Psoas muscle (tissue), 8 donors: ENCODE measurements around the gene USP43. TPM values are rescaled to one million over a fixed set of nuclear protein-coding genes. Genes with fewer than 3 reads are reported as not detected.

Source experiments
- ATAC-seq, 4 donors: fragments of 200-7000 bp; cut with Tn5 transposase; one replicate each; pipeline ENCODE4 v1.9.1; 2020; ENCODE audit warnings: moderate library complexity in 3 of 4, mild to moderate bottlenecking in 2 of 4
- DNase-seq, 2 donors: peaks; one replicate each; pipeline ENCODE4 v3.0.0-alpha.2; 2020
- H3K27ac ChIP-seq: fragments of 200-600 bp; one replicate; pipeline ENCODE4 v1.8.0; 2022
- H3K27me3 ChIP-seq, 3 donors: fragments of 200-600 bp in 1 of 3; one replicate each; pipeline versions ENCODE4 v1.6.1 to v1.8.0; 2013 to 2022; ENCODE audit warnings: low read length in 2 of 3, mild to moderate bottlenecking in 2 of 3, moderate library complexity in 1 of 3; ENCODE audit not compliant: insufficient read depth in 3 of 3
- H3K36me3 ChIP-seq, 2 donors: fragments of 200-600 bp in 1 of 2; one replicate each; pipeline versions ENCODE4 v1.6.1 to v1.8.0; 2013 to 2022; ENCODE audit warnings: low read depth in 1 of 2, mild to moderate bottlenecking in 1 of 2, moderate library complexity in 1 of 2; ENCODE audit not compliant: insufficient read depth in 1 of 2
- H3K4me1 ChIP-seq: fragments of 200-600 bp; one replicate; pipeline ENCODE4 v1.8.0; 2022
- H3K4me3 ChIP-seq: fragments of 200-600 bp; one replicate; pipeline ENCODE4 v1.8.0; 2022; ENCODE audit warnings: mild to moderate bottlenecking
- H3K9me3 ChIP-seq: fragments of 200-600 bp; one replicate; pipeline ENCODE4 v1.8.0; 2022
- WGBS, 3 donors: extraction: QIAGEN DNeasy Blood & Tissue Kit; methylation state at CpG; one replicate each; pipeline versions ENCODE4 v1.1.6 to v1.1.7; 2013; 5-methylcytosine and 5-hydroxymethylcytosine counted together
- intact Hi-C, 2 donors: fragments of 100-400 bp; cut with DNase I; formaldehyde crosslinking; loops; one replicate each; pipeline versions ENCODE4 v1.11.0 to v1.14.2; 2022
- polyA plus RNA-seq, 3 donors: library from polyadenylated mRNA; stranded (reverse); fragments of 200-250 nt; gene quantifications; one replicate each; pipeline ENCODE4 v1.2.3, GENCODE V29; 2013
- total RNA-seq, 4 donors: library from RNA; stranded (reverse); fragmentation: NEBNext Ultra II Directional in 2 of 4; extraction: Animal tissue kit (Norgen Biotek cat#: 25700) in 2 of 4; gene quantifications; one replicate each; pipeline versions ENCODE4 v1.2.1 to v1.2.4, GENCODE V29; 2021 to 2023
- TF ChIP-seq, protein P1 (sequence below): fragments of 200-600 bp; IDR thresholded peaks from one replicate; pipeline ENCODE4 v1.8.0; 2022; ENCODE audit warnings: antibody characterized with exemption
- donor health status: healthy with polysubstance abuse.
- donor health status: DM: no; HTN: no; CAD: no; lungs with moderate emphysema.
- donor health status: Bipolar disorder and iron deficiency.
- donor health status: healthy.
- donor health status: DM: yes; HTN: yes; CAD: no.
- donor health status: DM: no; HTN: no; CAD: no.
- donor health status: DM: no; HTN: no; CAD: no.
- donor health status: DM: yes; HTN: yes; CAD: no.

Gene USP43
- total and polyA plus RNA-seq, 7 donors, result 0.01 to 0.06 (median 0.04) TPM; not detected in 4

DNA sequence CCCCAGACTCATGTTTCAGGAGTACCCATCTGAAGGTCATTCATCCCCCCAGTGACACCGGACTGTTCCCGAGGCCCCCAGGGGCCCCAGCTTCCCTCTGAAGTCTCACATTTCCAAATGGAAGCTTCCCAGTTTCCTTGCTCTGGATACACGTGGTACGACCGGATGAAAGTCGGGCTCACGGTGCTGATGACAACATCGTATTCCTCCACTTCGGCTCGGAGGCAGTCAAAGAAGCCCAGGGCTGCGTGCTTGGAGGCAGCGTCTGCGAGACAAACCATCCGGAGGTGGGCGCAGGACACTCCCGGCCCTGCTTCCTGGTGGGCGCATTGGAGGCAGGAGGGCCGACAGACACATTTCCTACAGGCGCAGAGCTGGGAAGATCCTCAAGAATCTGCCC, 127.3 kb downstream of the USP43 start:
- WGBS, 3 donors, result 59 to 71% (median 62%) methylated on average over 19 of the region's 19 CpGs
- Histone ChIP-seq H3K27me3 (no peaks in the 10 kb centered on the region), H3K4me1 (no peaks in the 10 kb centered on the region), H3K27ac (no peak overlapping the region), H3K9me3 (no peaks in the 10 kb centered on the region), H3K36me3 (no peaks in the 10 kb centered on the region), H3K4me3 (no peak overlapping the region)
- intact Hi-C loops, result no loop called here
- DNase-seq (no peak), ATAC-seq (no peak)
- TF ChIP-seq, protein P1, sequence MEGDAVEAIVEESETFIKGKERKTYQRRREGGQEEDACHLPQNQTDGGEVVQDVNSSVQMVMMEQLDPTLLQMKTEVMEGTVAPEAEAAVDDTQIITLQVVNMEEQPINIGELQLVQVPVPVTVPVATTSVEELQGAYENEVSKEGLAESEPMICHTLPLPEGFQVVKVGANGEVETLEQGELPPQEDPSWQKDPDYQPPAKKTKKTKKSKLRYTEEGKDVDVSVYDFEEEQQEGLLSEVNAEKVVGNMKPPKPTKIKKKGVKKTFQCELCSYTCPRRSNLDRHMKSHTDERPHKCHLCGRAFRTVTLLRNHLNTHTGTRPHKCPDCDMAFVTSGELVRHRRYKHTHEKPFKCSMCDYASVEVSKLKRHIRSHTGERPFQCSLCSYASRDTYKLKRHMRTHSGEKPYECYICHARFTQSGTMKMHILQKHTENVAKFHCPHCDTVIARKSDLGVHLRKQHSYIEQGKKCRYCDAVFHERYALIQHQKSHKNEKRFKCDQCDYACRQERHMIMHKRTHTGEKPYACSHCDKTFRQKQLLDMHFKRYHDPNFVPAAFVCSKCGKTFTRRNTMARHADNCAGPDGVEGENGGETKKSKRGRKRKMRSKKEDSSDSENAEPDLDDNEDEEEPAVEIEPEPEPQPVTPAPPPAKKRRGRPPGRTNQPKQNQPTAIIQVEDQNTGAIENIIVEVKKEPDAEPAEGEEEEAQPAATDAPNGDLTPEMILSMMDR, result no peak

DNA sequence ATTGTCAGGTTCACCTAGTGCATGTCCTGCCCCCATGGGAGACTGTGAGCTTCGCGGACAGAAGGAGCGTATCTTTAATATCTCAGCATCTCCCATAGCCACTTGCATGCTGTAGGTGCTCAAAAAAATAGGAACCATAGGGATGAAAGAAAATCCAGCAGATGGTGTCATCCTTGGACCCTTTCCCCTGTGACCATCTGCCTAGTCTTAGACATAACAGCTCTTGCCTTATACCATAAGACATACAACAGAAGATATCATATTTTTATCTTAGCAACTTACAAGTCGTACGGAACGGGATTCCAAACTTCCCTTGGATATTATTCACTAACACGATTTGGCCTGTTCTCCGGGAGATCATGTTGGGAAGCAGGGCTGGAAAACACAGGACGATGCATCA, 131.6 kb downstream of the USP43 start:
- no peaks in the 10 kb centered on the region for H3K27me3 ChIP-seq
- peaks cover 0 to 5% of the 10 kb centered on the region in 2 donors for H3K36me3 ChIP-seq
- H3K9me3 ChIP-seq, result no peaks in the 10 kb centered on the region
- DNase-seq, result no peak
- H3K4me1 ChIP-seq, result no peaks in the 10 kb centered on the region
- TF ChIP-seq, protein P1, result no peak
- 92 to 94% (median 93%) methylated on average over 9 of the region's 9 CpGs for WGBS, 3 donors
- no peak overlapping the region for H3K27ac ChIP-seq
- intact Hi-C loops, result no loop called here
- no peak overlapping the region for H3K4me3 ChIP-seq
- ATAC-seq, result no peak

Other genes with a start within 250 kb of the USP43 start
- 10 to 100 TPM; 42.8 to 70.6 (median 61.2) TPM for gene STX8, start 69.7 kb upstream of the USP43 start, total RNA-seq
- gene STX8, start 69.7 kb upstream of the USP43 start, polyA plus RNA-seq, result 10 to 100 TPM; 34.0 to 50.5 (median 42.9) TPM
- gene CFAP52, start 68.9 kb upstream of the USP43 start, total RNA-seq, result not detected
- under 1 TPM in 2 of 3 donors, not detected in 1; 0.12 to 0.21 TPM for gene CFAP52, start 68.9 kb upstream of the USP43 start, polyA plus RNA-seq
- 10 to 100 TPM; 34.3 to 73.3 (median 40.4) TPM for gene DHRS7C, start 146.1 kb downstream of the USP43 start, total RNA-seq
- 100 to 1,000 TPM in 1 of 3 donors, 10 to 100 TPM in 2; 26.9 to 112 (median 95.8) TPM for gene DHRS7C, start 146.1 kb downstream of the USP43 start, polyA plus RNA-seq
- gene GSG1L2, start 176.6 kb downstream of the USP43 start, total RNA-seq, result not detected
- not detected for gene GSG1L2, start 176.6 kb downstream of the USP43 start, polyA plus RNA-seq
- gene GLP2R, start 180.4 kb downstream of the USP43 start, total RNA-seq, result under 1 TPM in 2 of 4 donors, not detected in 2; 0.17 to 0.30 TPM
- under 1 TPM in 1 of 3 donors, not detected in 2; 0.12 TPM for gene GLP2R, start 180.4 kb downstream of the USP43 start, polyA plus RNA-seq